Colonic mucosa (tissue), 4 donors: ENCODE data around the gene LZTS2. TPM values are rescaled to one million over a fixed set of nuclear protein-coding genes. Genes with fewer than 3 reads are reported as not detected.

ENCODE experiments used
- DNase-seq: peaks from one replicate; pipeline ENCODE4 v3.0.0-alpha.2; 2020
- H3K27ac ChIP-seq: fragments of 200-600 bp; one replicate; pipeline ENCODE4 v1.8.0; 2021
- H3K27me3 ChIP-seq: fragments of 200-600 bp; one replicate; pipeline ENCODE4 v1.8.0; 2021
- H3K36me3 ChIP-seq: fragments of 200-600 bp; one replicate; pipeline ENCODE4 v1.8.0; 2021
- H3K4me1 ChIP-seq: fragments of 200-600 bp; one replicate; pipeline ENCODE4 v1.8.0; 2021; ENCODE audit warnings: mild to moderate bottlenecking
- H3K4me3 ChIP-seq: fragments of 200-600 bp; one replicate; pipeline ENCODE4 v1.8.0; 2021
- H3K9ac ChIP-seq, 2 donors: one replicate each; pipeline ENCODE4 v1.7.0; 2013; ENCODE audit warnings: control low read depth in 2 of 2, low read depth in 2 of 2, low read length in 2 of 2
- H3K9me3 ChIP-seq: fragments of 200-600 bp; one replicate; pipeline ENCODE4 v1.8.0; 2021
- CTCF ChIP-seq: fragments of 200-600 bp; IDR thresholded peaks from one replicate; pipeline ENCODE4 v1.8.0; 2022; ENCODE audit warnings: antibody characterized with exemption, mild to moderate bottlenecking
- intact Hi-C: fragments of 100-400 bp; cut with DNase I; formaldehyde crosslinking; loops from one replicate; pipeline ENCODE4 v1.14.1; 2022
- total RNA-seq, 2 donors: library from RNA; stranded (reverse); fragmentation: NEBNext Ultra II Directional in 1 of 2; extraction: Animal tissue kit (Norgen Biotek cat#: 25700) in 1 of 2; gene quantifications; one replicate each; pipeline ENCODE4 v1.2.1, GENCODE V29; 2021
- donor health status: healthy.
- donor health status: DM: no; HTN: no; CAD: no.
- donor health status: DM: no; HTN: no; CAD: no.

The LZTS2 gene
- total RNA-seq, 2 donors from 2014 or later, result 30.8 to 36.5 TPM

GRCh38 chr10:101019440-101019703 is 19.8 kb downstream of the LZTS2 start:
- no peaks in the 10 kb centered on the region for H3K4me1 ChIP-seq
- intact Hi-C loops, result no loop called here
- H3K4me3 ChIP-seq, result no peak overlapping the region
- no peak for TF ChIP-seq CTCF
- H3K27me3 ChIP-seq, result peaks cover 5% of the 10 kb centered on the region
- H3K9ac ChIP-seq, result no peak overlapping the region
- H3K27ac ChIP-seq, result no peak overlapping the region
- no peaks in the 10 kb centered on the region for H3K9me3 ChIP-seq
- DNase-seq, result no peak
- no peaks in the 10 kb centered on the region for H3K36me3 ChIP-seq

- intact Hi-C loops, result no loop called here
- no peak for DNase-seq
- H3K27me3 ChIP-seq, result peaks cover 5% of the 10 kb centered on the region
- no peaks in the 10 kb centered on the region for H3K4me1 ChIP-seq
- no peak overlapping the region for H3K4me3 ChIP-seq
- H3K27ac ChIP-seq, result no peak overlapping the region
- no peak for TF ChIP-seq CTCF
- H3K9ac ChIP-seq, result no peak overlapping the region
- H3K9me3 ChIP-seq, result no peaks in the 10 kb centered on the region
- no peaks in the 10 kb centered on the region for H3K36me3 ChIP-seq
Measured at GRCh38 chr10:101020427-101021075, 20.9 kb downstream of the LZTS2 start.

- H3K4me3 ChIP-seq, result no peak overlapping the region
- H3K27me3 ChIP-seq, result peaks cover 5% of the 10 kb centered on the region
- H3K4me1 ChIP-seq, result no peaks in the 10 kb centered on the region
- H3K9ac ChIP-seq, result no peak overlapping the region
- TF ChIP-seq CTCF, result no peak
- no peak for DNase-seq
- no peaks in the 10 kb centered on the region for H3K36me3 ChIP-seq
- intact Hi-C loops, result no loop called here
- no peak overlapping the region for H3K27ac ChIP-seq
- no peaks in the 10 kb centered on the region for H3K9me3 ChIP-seq
Measured at GRCh38 chr10:101021239-101021638, 21.6 kb downstream of the LZTS2 start.

- no peak overlapping the region for H3K4me3 ChIP-seq
- no peak for TF ChIP-seq CTCF
- no peaks in the 10 kb centered on the region for H3K4me1 ChIP-seq
- no peak overlapping the region for H3K9ac ChIP-seq
- H3K27ac ChIP-seq, result no peak overlapping the region
- no peaks in the 10 kb centered on the region for H3K36me3 ChIP-seq
- H3K27me3 ChIP-seq, result peaks cover 5% of the 10 kb centered on the region
- no peaks in the 10 kb centered on the region for H3K9me3 ChIP-seq
- DNase-seq, result no peak
- intact Hi-C loops, result no loop called here
Measured at GRCh38 chr10:101021692-101022251, 22.2 kb downstream of the LZTS2 start.

GRCh38 chr10:101022967-101023705 is 23.5 kb downstream of the LZTS2 start:
- no peak overlapping the region for H3K27ac ChIP-seq
- no peaks in the 10 kb centered on the region for H3K4me1 ChIP-seq
- H3K36me3 ChIP-seq, result no peaks in the 10 kb centered on the region
- no peak for TF ChIP-seq CTCF
- H3K4me3 ChIP-seq, result no peak overlapping the region
- intact Hi-C loops, result no loop called here
- H3K27me3 ChIP-seq, result peaks cover 5% of the 10 kb centered on the region
- H3K9me3 ChIP-seq, result no peaks in the 10 kb centered on the region
- no peak for DNase-seq
- H3K9ac ChIP-seq, result no peak overlapping the region
